NCI-H226 (cell line): ENCODE results near the gene IL21R.
"Not testable (repeated sequence)": the region's sequence is repeated elsewhere in the genome, so short reads cannot be mapped to it uniquely, and the experiment has no call there.

Experiments
- DNase-seq: peaks from one replicate; pipeline ENCODE4 v3.0.0-alpha.2; 2015

The IL21R gene

GRCh38 chr16:27447301-27447700, 45.3 kb downstream of the IL21R start:
- DNase-seq: no peak

- DNase-seq: no peak
Observed at GRCh38 chr16:27448532-27449433, 46.8 kb downstream of the IL21R start.

- DNase-seq: no peak
Observed at GRCh38 chr16:27449434-27450195, 47.6 kb downstream of the IL21R start.

GRCh38 chr16:27450196-27450549, 48.2 kb downstream of the IL21R start:
- no peak for DNase-seq

- no peak for DNase-seq
Observed at GRCh38 chr16:27452569-27453493, 50.9 kb downstream of the IL21R start.

GRCh38 chr16:27453494-27453825, 51.5 kb downstream of the IL21R start:
- DNase-seq: no peak

- DNase-seq: no peak
Observed at GRCh38 chr16:27455700-27456099, 53.7 kb downstream of the IL21R start.

- not testable (repeated sequence) for DNase-seq
Observed at GRCh38 chr16:27457605-27457900, 55.6 kb downstream of the IL21R start.

- no peak for DNase-seq
Observed at GRCh38 chr16:27458258-27458657, 56.3 kb downstream of the IL21R start.

- no peak for DNase-seq
Observed at GRCh38 chr16:27458987-27459688, 57.2 kb downstream of the IL21R start.

- DNase-seq: no peak
Observed at GRCh38 chr16:27460213-27460612, 58.2 kb downstream of the IL21R start.

- no peak for DNase-seq
Observed at GRCh38 chr16:27460663-27461482, 58.9 kb downstream of the IL21R start.

GRCh38 chr16:27461483-27462171, 59.7 kb downstream of the IL21R start:
- peak; percentile 62 for DNase-seq

GRCh38 chr16:27462200-27462845, 60.3 kb downstream of the IL21R start:
- no peak for DNase-seq

- no peak for DNase-seq
Observed at GRCh38 chr16:27462846-27463682, 61.1 kb downstream of the IL21R start.

GRCh38 chr16:27463741-27464591, 62.0 kb downstream of the IL21R start:
- no peak for DNase-seq

GRCh38 chr16:27464626-27465482, 62.9 kb downstream of the IL21R start:
- DNase-seq: no peak

GRCh38 chr16:27465483-27465879, 63.5 kb downstream of the IL21R start:
- no peak for DNase-seq
